ENCODE data around the gene CXorf65.

- no peak for TF ChIP-seq CTCF (conservative IDR thresholded peaks at IDR 0.05; ENCODE audit: low read depth, low read length)
- no peak for TF ChIP-seq EZH2 (IDR thresholded peaks at IDR 0.05; ENCODE audit: borderline replicate concordance, low read depth, low read length, poor library complexity, severe bottlenecking)
Observed at GRCh38 chrX:71070531-71070930, 36.0 kb downstream of the CXorf65 start.

Data from A673 (cell line).